T47D (cell line): ENCODE data around the gene SLAIN1.
A peak's percentile ranks its signal among the peaks of the same experiment; 100 is the strongest.

Experiments used
- DNase-seq, 2 experiments: peaks; one replicate each; pipeline versions ENCODE4 v3.0.0 to v3.0.0-alpha.2; 2011 to 2012; ENCODE audit warnings: low read depth in 1 of 2, low spot score in 1 of 2
- JUND ChIP-seq: IDR thresholded peaks from 2 replicates; pipeline ENCODE4 v1.6.1; 2012; ENCODE audit warnings: low read depth
- in situ Hi-C: cut with HindIII; loops from 2 replicates; pipeline ENCODE4 v1.10.0; 2016; ENCODE audit warnings: low sequenced_read_pairs, low pct_unique_long_range_greater_than_20kb

Gene SLAIN1

GRCh38 chr13:77696006-77696878 lies 1.2 kb upstream of the SLAIN1 start:
- no peak for DNase-seq
- no peak for TF ChIP-seq JUND
- in situ Hi-C loops, result no loop called here

- TF ChIP-seq JUND, result no peak
- in situ Hi-C loops, result no loop called here
- DNase-seq, result no peak
Observed at GRCh38 chr13:77696879-77697216, 639 bp upstream of the SLAIN1 start.

GRCh38 chr13:77698201-77699058 lies 943 bp downstream of the SLAIN1 start:
- in situ Hi-C loops, result no loop called here
- peak; percentile 13 to 63 for DNase-seq
- TF ChIP-seq JUND, result no peak

GRCh38 chr13:77699059-77699680 lies 1.7 kb downstream of the SLAIN1 start:
- no peak for TF ChIP-seq JUND
- no peak for DNase-seq
- in situ Hi-C loops, result no loop called here

GRCh38 chr13:77701305-77701704 lies 3.8 kb downstream of the SLAIN1 start:
- TF ChIP-seq JUND, result no peak
- DNase-seq, result no peak
- in situ Hi-C loops, result no loop called here

GRCh38 chr13:77702366-77702765 lies 4.9 kb downstream of the SLAIN1 start:
- DNase-seq, result no peak
- TF ChIP-seq JUND, result no peak
- in situ Hi-C loops, result no loop called here

- TF ChIP-seq JUND, result no peak
- in situ Hi-C loops, result no loop called here
- DNase-seq, result no peak
Observed at GRCh38 chr13:77703408-77703807, 5.9 kb downstream of the SLAIN1 start.

- TF ChIP-seq JUND, result no peak
- DNase-seq, result no peak
- in situ Hi-C loops, result no loop called here
Observed at GRCh38 chr13:77714119-77714755, 16.8 kb downstream of the SLAIN1 start.

GRCh38 chr13:77715233-77715891 lies 17.9 kb downstream of the SLAIN1 start:
- in situ Hi-C loops, result no loop called here
- TF ChIP-seq JUND, result no peak
- no peak for DNase-seq

GRCh38 chr13:77716692-77717091 lies 19.2 kb downstream of the SLAIN1 start:
- in situ Hi-C loops, result no loop called here
- no peak for TF ChIP-seq JUND
- no peak for DNase-seq

GRCh38 chr13:77717508-77717907 lies 20.0 kb downstream of the SLAIN1 start:
- no peak for DNase-seq
- in situ Hi-C loops, result no loop called here
- TF ChIP-seq JUND, result no peak

- in situ Hi-C loops, result no loop called here
- no peak for TF ChIP-seq JUND
- no peak for DNase-seq
Observed at GRCh38 chr13:77719128-77719527, 21.6 kb downstream of the SLAIN1 start.
